ENCODE measurements around the gene RIMS1.

RIMS1 gene

GRCh38 chr6:72418495-72418894 lies 532.1 kb downstream of the RIMS1 start:
- no peak for DNase-seq

- no peak for DNase-seq
These were observed 533.6 kb downstream of the RIMS1 start for GRCh38 chr6:72419966-72420365.

- DNase-seq, result no peak
These were observed 534.1 kb downstream of the RIMS1 start for GRCh38 chr6:72420409-72420808.

GRCh38 chr6:72421387-72421786 lies 535.0 kb downstream of the RIMS1 start:
- DNase-seq, result no peak

GRCh38 chr6:72422171-72422570 lies 535.8 kb downstream of the RIMS1 start:
- DNase-seq, result no peak

- no peak for DNase-seq
These were observed 538.1 kb downstream of the RIMS1 start for GRCh38 chr6:72424476-72424875.

- no peak for DNase-seq
These were observed 538.8 kb downstream of the RIMS1 start for GRCh38 chr6:72425003-72425681.

GRCh38 chr6:72440611-72441010 lies 554.3 kb downstream of the RIMS1 start:
- DNase-seq, result no peak

GRCh38 chr6:72446430-72446829 lies 560.1 kb downstream of the RIMS1 start:
- no peak for DNase-seq
